Heart right ventricle (tissue), 16 donors: ENCODE results near the gene PRR23B. TPM values are rescaled to one million over a fixed set of nuclear protein-coding genes. Genes with fewer than 3 reads are reported as not detected.

Experiments
- ATAC-seq, 8 donors: fragments of 200-7000 bp; cut with Tn5 transposase; one replicate each; pipeline ENCODE4 v1.9.1; 2020; ENCODE audit warnings: mild to moderate bottlenecking in 8 of 8, moderate library complexity in 8 of 8, moderate number of reproducible peaks in 1 of 8
- DNase-seq, 2 donors: peaks; one replicate each; pipeline ENCODE4 v3.0.0-alpha.2; 2020
- H3K27ac ChIP-seq, 10 donors: fragments of 200-600 bp; sonication (generic) in 2 of 10; one replicate each; pipeline versions ENCODE4 v1.5.0 to v1.8.0; 2020 to 2022; ENCODE audit warnings: mild to moderate bottlenecking in 3 of 10
- H3K27me3 ChIP-seq, 7 donors: fragments of 200-600 bp; one replicate each; pipeline ENCODE4 v1.8.0; 2021 to 2022; ENCODE audit warnings: mild to moderate bottlenecking in 2 of 7
- H3K36me3 ChIP-seq, 9 donors: fragments of 200-600 bp; sonication (generic) in 1 of 9; one replicate each; pipeline versions ENCODE4 v1.5.0 to v1.8.0; 2020 to 2022; ENCODE audit warnings: mild to moderate bottlenecking in 2 of 9
- H3K4me1 ChIP-seq, 9 donors: fragments of 200-600 bp; sonication (generic) in 1 of 9; one replicate each; pipeline versions ENCODE4 v1.5.0 to v1.8.0; 2020 to 2022; ENCODE audit warnings: mild to moderate bottlenecking in 4 of 9
- H3K4me3 ChIP-seq, 10 donors: fragments of 200-600 bp; sonication (generic) in 2 of 10; one replicate each; pipeline versions ENCODE4 v1.5.0 to v1.8.0; 2020 to 2022; ENCODE audit warnings: mild to moderate bottlenecking in 7 of 10, moderate library complexity in 2 of 10
- H3K9me3 ChIP-seq, 11 donors: fragments of 200-600 bp in 10 of 11; sonication (generic) in 2 of 11; one replicate each; pipeline versions ENCODE4 v1.5.0 to v1.8.0; 2013 to 2022; ENCODE audit warnings: mild to moderate bottlenecking in 2 of 11, control low read depth in 1 of 11, moderate library complexity in 1 of 11
- CTCF ChIP-seq, 9 donors: fragments of 200-600 bp; sonication (generic) in 2 of 9; IDR thresholded peaks; one replicate each; pipeline versions ENCODE4 v1.5.0 to v1.8.0; 2021 to 2022; ENCODE audit warnings: antibody characterized with exemption in 9 of 9, mild to moderate bottlenecking in 5 of 9, moderate library complexity in 1 of 9
- WGBS, 2 donors: extraction: QIAGEN DNeasy Blood & Tissue Kit; methylation state at CpG; one replicate each; pipeline ENCODE4 v1.1.7; 2013; ENCODE audit warnings: inconsistent platforms in 1 of 2; 5-methylcytosine and 5-hydroxymethylcytosine counted together
- intact Hi-C, 10 donors: fragments of 100-400 bp; cut with DNase I; formaldehyde crosslinking; loops; one replicate each; pipeline versions ENCODE4 v1.11.1 to v1.14.2; 2022
- polyA plus RNA-seq, 2 donors: library from polyadenylated mRNA; stranded (reverse); fragments of 200-250 nt; gene quantifications; one replicate each; pipeline ENCODE4 v1.2.3, GENCODE V29; 2013
- total RNA-seq, 10 donors: library from RNA; stranded (reverse); fragmentation: NEBNext Ultra II Directional in 3 of 10; extraction: Animal tissue kit (Norgen Biotek cat#: 25700) in 3 of 10; gene quantifications; one replicate each; pipeline versions ENCODE4 v1.2.1 to v1.2.4, GENCODE V29; 2021 to 2023
- donor health status: Arrhythmogenic right ventricular cardiomyopathy.
- donor health status: ischemic (EF 13 %, LVEDD 7.1; RV severe dilation, severe dysfunction).
- donor health status: healthy with polysubstance abuse.
- donor health status: DM: no; HTN: yes; CAD: no.
- donor health status: DM: no; HTN: no; CAD: no.
- donor health status: ischemic (EF 25% LVEDD 6.9; RV normal size, moderate dysfunction).
- donor health status: ischemic (EF 25% LVEDD 5.7; RV mildly dilated, moderate dysfunction).
- donor health status: healthy.
- donor health status: DM: yes; HTN: yes; CAD: no.
- donor health status: Ischemic cardiomyopathy.
- donor health status: ischemic (EF 35%, LVEDD 5.7; RV mildly dilated, moderate dysfunction).
- donor health status: nonischemic (EF 11% LVEDD 7.7; RV severe dilation, severe dysfunction).
- donor health status: DM: yes; HTN: yes; CAD: no.
- donor health status: PGD.
- donor health status: ischemic (EF 29% LVEDD 5.4; RV normal size, mild dysfunction).
- donor health status: nonischemic (EF 23%, LVEDD 6.1; RV moderate dilation, normal function).

Gene PRR23B
- total and polyA plus RNA-seq, 12 donors = not detected

- Histone ChIP-seq H3K4me3 (no peak overlapping the region), H3K27me3 (peaks cover 0 to 39% (median 26%) of the 10 kb centered on the region in 7 donors), H3K36me3 (no peaks in the 10 kb centered on the region), H3K27ac (no peak overlapping the region), H3K4me1 (no peaks in the 10 kb centered on the region), H3K9me3 (no peaks in the 10 kb centered on the region)
- intact Hi-C loops = no loop called here
- WGBS, 2 donors = 49 to 55% methylated on average over 6 of the region's 6 CpGs
- DNase-seq (no peak), ATAC-seq (no peak)
- TF ChIP-seq CTCF (IDR thresholded peaks at IDR 0.05) = no peak
Observed at GRCh38 chr3:138971766-138972320, 48.9 kb downstream of the PRR23B start.

Other genes with a start within 250 kb of the PRR23B start
- gene PIK3CB, start 186.0 kb downstream of the PRR23B start, total RNA-seq = 10 to 100 TPM; 26.2 to 45.7 (median 29.8) TPM
- 10 to 100 TPM in 1 of 2 donors, 1 to 10 TPM in 1; 8.1 to 12.1 TPM for gene PIK3CB, start 186.0 kb downstream of the PRR23B start, polyA plus RNA-seq
- under 1 TPM in 1 of 10 donors, not detected in 9; 0.12 TPM for gene FOXL2, start 73.8 kb downstream of the PRR23B start, total RNA-seq
- not detected for gene FOXL2, start 73.8 kb downstream of the PRR23B start, polyA plus RNA-seq
- gene FOXL2NB, start 73.7 kb downstream of the PRR23B start, total RNA-seq = under 1 TPM in 2 of 10 donors, not detected in 8; 0.06 to 0.13 TPM
- gene FOXL2NB, start 73.7 kb downstream of the PRR23B start, polyA plus RNA-seq = under 1 TPM in 1 of 2 donors, not detected in 1; 0.01 TPM
- gene PRR23A, start 14.7 kb downstream of the PRR23B start, total RNA-seq = not detected
- not detected for gene PRR23A, start 14.7 kb downstream of the PRR23B start, polyA plus RNA-seq
- not detected for gene PRR23C, start 24.0 kb upstream of the PRR23B start, total RNA-seq
- not detected for gene PRR23C, start 24.0 kb upstream of the PRR23B start, polyA plus RNA-seq